Urothelium cell line (cell line): ENCODE results near the gene LIN28A.

Source experiments
- DNase-seq: peaks from one replicate; pipeline ENCODE4 v3.0.0; 2011; ENCODE audit warnings: low spot score, mixed read lengths
- FAIRE-seq: peaks from 2 replicates; lab custom pipeline; 2011; peaks lifted over from hg19 to GRCh38; lab: Jason Lieb, UNC

LIN28A gene

GRCh38 chr1:26477446-26478152 lies 67.0 kb downstream of the LIN28A start:
- DNase-seq (no peak), FAIRE-seq (no peak)

- no peak for DNase-seq
These were observed 67.5 kb downstream of the LIN28A start for GRCh38 chr1:26478159-26478558.

GRCh38 chr1:26478988-26479387 lies 68.4 kb downstream of the LIN28A start:
- DNase-seq (no peak), FAIRE-seq (no peak)

More at GRCh38 chr1:26478159-26478558, 67.5 kb downstream of the LIN28A start:
- FAIRE-seq = no peak
